ENCODE measurements around the gene FAM20A.

FAM20A gene

GRCh38 chr17:68566442-68566738 is 34.8 kb downstream of the FAM20A start:
- no peak overlapping the region for H3K4me2 ChIP-seq (ENCODE audit: insufficient read depth, low read length)
- H3K27me3 ChIP-seq (ENCODE audit: insufficient read depth, low read length, poor library complexity), result peaks cover 15% of the 10 kb centered on the region
- no peaks in the 10 kb centered on the region for H3K36me3 ChIP-seq (ENCODE audit: insufficient read depth, low read length)
- no peaks in the 10 kb centered on the region for H3K79me2 ChIP-seq (ENCODE audit: insufficient read depth, low read length)
- no peaks in the 10 kb centered on the region for H3K9me3 ChIP-seq (ENCODE audit: insufficient read depth, low read length, severe bottlenecking)
- H3K9ac ChIP-seq (ENCODE audit: low read depth, low read length), result no peak overlapping the region
- no peaks in the 10 kb centered on the region for H3K4me1 ChIP-seq (ENCODE audit: insufficient read depth, low read length)
- no peaks in the 10 kb centered on the region for H4K20me1 ChIP-seq (ENCODE audit: insufficient read depth, low read length)
- ATAC-seq (ENCODE audit: insufficient read depth, low read depth) (no peak), DNase-seq (no peak)
- no peak overlapping the region for H3K27ac ChIP-seq (ENCODE audit: low read length)
- TF ChIP-seq EZH2 (IDR thresholded peaks at IDR 0.05; ENCODE audit: borderline replicate concordance, low read depth, low read length, severe bottlenecking) (no peak), CTCF (IDR thresholded peaks at IDR 0.05; ENCODE audit: borderline replicate concordance, extremely low read depth, low read length, poor library complexity, severe bottlenecking) (no peak)
- H2AFZ ChIP-seq (ENCODE audit: low read depth, low read length), result no peak overlapping the region
- H3K4me3 ChIP-seq (ENCODE audit: low read depth in 1 of 2, low read length in 2 of 2), result no peak overlapping the region

- Histone ChIP-seq H3K9me3 (ENCODE audit: insufficient read depth, low read length, severe bottlenecking) (no peaks in the 10 kb centered on the region), H4K20me1 (ENCODE audit: insufficient read depth, low read length) (no peaks in the 10 kb centered on the region), H3K4me2 (ENCODE audit: insufficient read depth, low read length) (no peak overlapping the region), H3K79me2 (ENCODE audit: insufficient read depth, low read length) (no peaks in the 10 kb centered on the region), H3K27me3 (ENCODE audit: insufficient read depth, low read length, poor library complexity) (peaks cover 15% of the 10 kb centered on the region), H3K36me3 (ENCODE audit: insufficient read depth, low read length) (no peaks in the 10 kb centered on the region), H2AFZ (ENCODE audit: low read depth, low read length) (no peak overlapping the region), H3K4me1 (ENCODE audit: insufficient read depth, low read length) (no peaks in the 10 kb centered on the region), H3K27ac (ENCODE audit: low read length) (no peak overlapping the region), H3K4me3 (ENCODE audit: low read depth in 1 of 2, low read length in 2 of 2) (no peak overlapping the region), H3K9ac (ENCODE audit: low read depth, low read length) (no peak overlapping the region)
- no peak for TF ChIP-seq CTCF (IDR thresholded peaks at IDR 0.05; ENCODE audit: borderline replicate concordance, extremely low read depth, low read length, poor library complexity, severe bottlenecking)
- DNase-seq, result no peak
- ATAC-seq (ENCODE audit: insufficient read depth, low read depth), result no peak
Observed at GRCh38 chr17:68565661-68566441, 35.3 kb downstream of the FAM20A start.

- no peaks in the 10 kb centered on the region for H3K9me3 ChIP-seq (ENCODE audit: insufficient read depth, low read length, severe bottlenecking)
- TF ChIP-seq CTCF (IDR thresholded peaks at IDR 0.05; ENCODE audit: borderline replicate concordance, extremely low read depth, low read length, poor library complexity, severe bottlenecking) (no peak), EZH2 (IDR thresholded peaks at IDR 0.05; ENCODE audit: borderline replicate concordance, low read depth, low read length, severe bottlenecking) (no peak)
- no peaks in the 10 kb centered on the region for H3K79me2 ChIP-seq (ENCODE audit: insufficient read depth, low read length)
- no peak overlapping the region for H3K4me3 ChIP-seq (ENCODE audit: low read depth in 1 of 2, low read length in 2 of 2)
- no peak overlapping the region for H3K4me2 ChIP-seq (ENCODE audit: insufficient read depth, low read length)
- no peak for ATAC-seq (ENCODE audit: insufficient read depth, low read depth)
- no peaks in the 10 kb centered on the region for H3K4me1 ChIP-seq (ENCODE audit: insufficient read depth, low read length)
- H2AFZ ChIP-seq (ENCODE audit: low read depth, low read length), result no peak overlapping the region
- no peak overlapping the region for H3K27ac ChIP-seq (ENCODE audit: low read length)
- H3K9ac ChIP-seq (ENCODE audit: low read depth, low read length), result no peak overlapping the region
- H3K27me3 ChIP-seq (ENCODE audit: insufficient read depth, low read length, poor library complexity), result peaks cover 15% of the 10 kb centered on the region
- no peak for DNase-seq
- no peaks in the 10 kb centered on the region for H3K36me3 ChIP-seq (ENCODE audit: insufficient read depth, low read length)
- H4K20me1 ChIP-seq (ENCODE audit: insufficient read depth, low read length), result no peaks in the 10 kb centered on the region
Observed at GRCh38 chr17:68564415-68565111, 36.6 kb downstream of the FAM20A start.

Measured in DND-41 (cell line).